ENCODE data around the gene EGFLAM. TPM values are rescaled to one million over a fixed set of nuclear protein-coding genes. Genes with fewer than 3 reads are reported as not detected.

EGFLAM gene
- total and polyA plus RNA-seq, 2 experiments from 2014 or later: 0.24 to 1.9 TPM

- no peak overlapping the region for H3K27ac Mint-ChIP-seq
- H3F3A ChIP-seq (replicated peaks; ENCODE audit: low read depth): no peaks in the 10 kb centered on the region
- ATAC-seq (peak; percentile 77), DNase-seq (ENCODE audit: low spot score) (peak; percentile 70)
- TF ChIP-seq CTCF (conservative IDR thresholded peaks at IDR 0.05; ENCODE audit: low read depth in 2 of 2) (peak; percentile 77 to 79), REST (IDR thresholded peaks at IDR 0.05; ENCODE audit: unreplicated experiment) (no peak)
- peaks cover 20% of the 10 kb centered on the region for H3K4me1 Mint-ChIP-seq
- H3K36me3 ChIP-seq (ENCODE audit: insufficient read depth): no peaks in the 10 kb centered on the region
- H3K9me2 ChIP-seq (ENCODE audit: insufficient read depth): peaks cover 3% of the 10 kb centered on the region; the same call in 1 of the 2 replicates
- no peaks in the 10 kb centered on the region; the same call in 2 of the 3 replicates for H3K9me3 Mint-ChIP-seq
- H3K4me1 ChIP-seq (ENCODE audit: insufficient read depth): peaks cover 14% of the 10 kb centered on the region; the same call in 1 of the 2 replicates
- no peak overlapping the region for H2AFZ ChIP-seq
- no peak overlapping the region for H3K4me2 ChIP-seq
- no peaks in the 10 kb centered on the region for H3K79me2 ChIP-seq (replicated peaks; ENCODE audit: insufficient read depth)
- H4K20me1 ChIP-seq (replicated peaks; ENCODE audit: insufficient read depth): no peaks in the 10 kb centered on the region
- no peak overlapping the region for H3K4me3 Mint-ChIP-seq
- H3K36me3 Mint-ChIP-seq (ENCODE audit: low read depth): no peaks in the 10 kb centered on the region
- H3K4me3 ChIP-seq: no peak overlapping the region
- H3K27ac ChIP-seq (ENCODE audit: low read depth): no peak overlapping the region
- peaks cover 1% of the 10 kb centered on the region for H3K27me3 Mint-ChIP-seq (ENCODE audit: insufficient read depth, low read depth, poor library complexity)
- no peaks in the 10 kb centered on the region for H3K27me3 ChIP-seq (ENCODE audit: insufficient read depth)
Observed at GRCh38 chr5:38420691-38421390, 162.5 kb downstream of the EGFLAM start.

- Histone ChIP-seq H3F3A (replicated peaks; ENCODE audit: low read depth) (no peaks in the 10 kb centered on the region), H3K27me3 (ENCODE audit: insufficient read depth) (no peaks in the 10 kb centered on the region), H3K27ac (ENCODE audit: low read depth) (no peak overlapping the region), H3K4me2 (no peak overlapping the region), H3K4me3 (no peak overlapping the region), H2AFZ (no peak overlapping the region), H3K36me3 (ENCODE audit: insufficient read depth) (no peaks in the 10 kb centered on the region), H3K9me2 (ENCODE audit: insufficient read depth) (peaks cover 3% of the 10 kb centered on the region; the same call in 1 of the 2 replicates), H3K4me1 (ENCODE audit: insufficient read depth) (0 out of 2 replicates have a peak, but pooled peaks cover 7% of the 10 kb centered on the region), H4K20me1 (replicated peaks; ENCODE audit: insufficient read depth) (no peaks in the 10 kb centered on the region), H3K79me2 (replicated peaks; ENCODE audit: insufficient read depth) (no peaks in the 10 kb centered on the region)
- DNase-seq (ENCODE audit: low spot score) (no peak), ATAC-seq (no peak)
- Mint-ChIP-seq H3K4me1 (peaks cover 16% of the 10 kb centered on the region), H3K9me3 (no peaks in the 10 kb centered on the region; the same call in 2 of the 3 replicates), H3K27ac (no peak overlapping the region), H3K36me3 (ENCODE audit: low read depth) (no peaks in the 10 kb centered on the region), H3K27me3 (ENCODE audit: insufficient read depth, low read depth, poor library complexity) (peaks cover 1% of the 10 kb centered on the region), H3K4me3 (no peak overlapping the region)
- TF ChIP-seq ZNF114 (CRISPR knock-in tag; IDR thresholded peaks at IDR 0.05) (no peak), STAT1 (IDR thresholded peaks at IDR 0.05; ENCODE audit: unreplicated experiment) (no peak), EZH2 (IDR thresholded peaks at IDR 0.05; ENCODE audit: low read depth, unreplicated experiment) (no peak), CREB1 (CRISPR knock-in tag; IDR thresholded peaks at IDR 0.05; ENCODE audit: low read depth) (no peak), CTCF (conservative IDR thresholded peaks at IDR 0.05; ENCODE audit: low read depth in 2 of 2) (no peak), ZNF331 (CRISPR knock-in tag; IDR thresholded peaks at IDR 0.05; ENCODE audit: low read depth) (no peak), POLR2AphosphoS5 (IDR thresholded peaks at IDR 0.05; ENCODE audit: low read depth) (no peak), REST (IDR thresholded peaks at IDR 0.05; ENCODE audit: unreplicated experiment) (no peak)
Observed at GRCh38 chr5:38422622-38423021, 164.3 kb downstream of the EGFLAM start.

Data from GM23338 (cell line).